CD14-positive monocyte (primary cell): ENCODE data around the gene KDELR1. TPM values are rescaled to one million over a fixed set of nuclear protein-coding genes. Genes with fewer than 3 reads are reported as not detected.
A peak's percentile ranks its signal among the peaks of the same experiment; 100 is the strongest.

Source experiments
- DNase-seq, 3 donors: peaks; one replicate each; pipeline ENCODE4 v3.0.0-alpha.2; 2011 to 2022
- H2AFZ ChIP-seq: 2 replicates; pipeline ENCODE4 v1.6.0; 2012; ENCODE audit warnings: mild to moderate bottlenecking, low read depth, low read length, inconsistent platforms; ENCODE audit not compliant: insufficient read depth, poor library complexity, severe bottlenecking
- H3K27ac ChIP-seq, 2 donors: 1 replicate in 1 of 2; 2 replicates in 1 of 2; pipeline ENCODE4 v1.5.1; 2012 to 2013; ENCODE audit warnings: low read length in 2 of 2, control low read depth in 1 of 2, inconsistent platforms in 1 of 2, low read depth in 1 of 2, mild to moderate bottlenecking in 1 of 2
- H3K27me3 ChIP-seq, 2 donors: one replicate each; pipeline versions ENCODE4 v1.6.0 to v1.6.1; 2011 to 2013; ENCODE audit warnings: low read length in 2 of 2; ENCODE audit not compliant: control insufficient read depth in 2 of 2, insufficient read depth in 2 of 2
- H3K36me3 ChIP-seq, 2 donors: replicated peaks in 1 of 2; 1 replicate in 1 of 2; 2 replicates in 1 of 2; pipeline versions ENCODE4 v1.5.1 to v1.6.1; 2012 to 2013; ENCODE audit warnings: low read length in 2 of 2, control low read depth in 1 of 2, inconsistent platforms in 1 of 2, mild to moderate bottlenecking in 1 of 2; ENCODE audit not compliant: insufficient read depth in 2 of 2, control insufficient read depth in 1 of 2
- H3K4me1 ChIP-seq, 2 donors: 1 replicate in 1 of 2; 2 replicates in 1 of 2; pipeline versions ENCODE4 v1.5.1 to v1.6.1; 2012 to 2013; ENCODE audit warnings: low read length in 2 of 2, control low read depth in 1 of 2, inconsistent platforms in 1 of 2, mild to moderate bottlenecking in 1 of 2, moderate library complexity in 1 of 2; ENCODE audit not compliant: insufficient read depth in 2 of 2, control insufficient read depth in 1 of 2
- H3K4me2 ChIP-seq: replicated peaks from 2 replicates; pipeline ENCODE3; 2012; ENCODE audit warnings: low read length, moderate library complexity, mild to moderate bottlenecking; ENCODE audit not compliant: poor library complexity, severe bottlenecking; ENCODE audit errors: extremely low read depth
- H3K4me3 ChIP-seq, 3 experiments: fragments of 200-600 bp in 1 of 3; sonication (generic) in 1 of 3; replicated peaks in 1 of 3; 1 replicate in 2 of 3; 2 replicates in 1 of 3; pipeline ENCODE4 v1.5.1; 2011 to 2013; ENCODE audit warnings: low read length in 3 of 3, mild to moderate bottlenecking in 3 of 3, control low read depth in 2 of 3, low read depth in 2 of 3, inconsistent platforms in 1 of 3, moderate library complexity in 1 of 3
- H3K79me2 ChIP-seq: 2 replicates; pipeline ENCODE4 v1.6.0; 2012; ENCODE audit warnings: mild to moderate bottlenecking, control low read depth, inconsistent platforms, low read length, moderate library complexity; ENCODE audit not compliant: insufficient read depth
- H3K9ac ChIP-seq: 2 replicates; pipeline ENCODE4 v1.6.0; 2017; ENCODE audit warnings: low read length, mild to moderate bottlenecking; ENCODE audit not compliant: insufficient read depth, poor library complexity, severe bottlenecking
- H3K9me3 ChIP-seq, 2 donors: replicated peaks in 1 of 2; 1 replicate in 1 of 2; 2 replicates in 1 of 2; pipeline versions ENCODE4 v1.5.1 to v1.6.1; 2012 to 2013; ENCODE audit warnings: low read length in 2 of 2, control low read depth in 1 of 2; ENCODE audit not compliant: control insufficient read depth in 1 of 2, insufficient read depth in 1 of 2
- H4K20me1 ChIP-seq: 2 replicates; pipeline ENCODE4 v1.6.0; 2012; ENCODE audit warnings: mild to moderate bottlenecking, low read length, control low read depth, moderate library complexity; ENCODE audit not compliant: insufficient read depth
- H3K27ac Mint-ChIP-seq, 7 donors: one replicate each; pipeline ENCODE4 v1.8.0; 2020; ENCODE audit warnings: mild to moderate bottlenecking in 7 of 7, mixed read lengths in 7 of 7, moderate library complexity in 6 of 7, inconsistent platforms in 2 of 7
- H3K27me3 Mint-ChIP-seq, 3 donors: one replicate each; pipeline ENCODE4 v1.8.0; 2021 to 2022; ENCODE audit warnings: low read depth in 3 of 3, mild to moderate bottlenecking in 3 of 3, mixed read lengths in 3 of 3, moderate library complexity in 3 of 3, inconsistent platforms in 1 of 3
- H3K36me3 Mint-ChIP-seq, 2 donors: one replicate each; pipeline ENCODE4 v1.8.0; 2020; ENCODE audit warnings: mixed read lengths in 2 of 2, inconsistent platforms in 1 of 2, mild to moderate bottlenecking in 1 of 2
- H3K4me1 Mint-ChIP-seq: one replicate; pipeline ENCODE4 v1.8.0; 2020; ENCODE audit warnings: mild to moderate bottlenecking, mixed read lengths
- H3K4me3 Mint-ChIP-seq, 2 donors: one replicate each; pipeline ENCODE4 v1.8.0; 2020; ENCODE audit warnings: mild to moderate bottlenecking in 2 of 2, mixed read lengths in 2 of 2, moderate library complexity in 1 of 2
- H3K9me3 Mint-ChIP-seq, 7 donors: one replicate each; pipeline ENCODE4 v1.8.0; 2020 to 2022; ENCODE audit warnings: mixed read lengths in 7 of 7, mild to moderate bottlenecking in 6 of 7, moderate library complexity in 6 of 7, inconsistent platforms in 2 of 7
- CTCF ChIP-seq: fragments of 200-600 bp; IDR thresholded peaks from one replicate; pipeline ENCODE4 v1.8.0; 2022; ENCODE audit warnings: antibody characterized with exemption, mild to moderate bottlenecking
- WGBS: methylation state at CpG from one replicate; pipeline ENCODE4 v1.1.5; 2013; ENCODE audit warnings: missing lambda C conversion rate; ENCODE audit not compliant: insufficient coverage; 5-methylcytosine and 5-hydroxymethylcytosine counted together
- intact Hi-C, 2 donors: fragments of 100-400 bp; cut with micrococcal nuclease; formaldehyde crosslinking; loops; one replicate each; pipeline versions ENCODE4 v1.15.0 to v1.15.1; 2023
- polyA plus RNA-seq, 3 donors: library from polyadenylated mRNA; depleted of rRNA in 1 of 3; unstranded in 2 of 3; stranded (reverse) in 1 of 3; fragments of 300-500 nt in 2 of 3; fragments of >200 nt in 1 of 3; fragmentation: Illumina TruSeq in 2 of 3; gene quantifications; 1 replicate in 2 of 3; 2 replicates in 1 of 3; pipeline ENCODE4 v1.2.3, GENCODE V29; 2012 to 2021

KDELR1 gene
- polyA plus RNA-seq, 3 donors = 42.0 to 72.0 (median 51.3) TPM

- no peak overlapping the region for H3K4me3 ChIP-seq
- DNase-seq = no peak
- Mint-ChIP-seq H3K4me1 (peaks cover 10% of the 10 kb centered on the region), H3K36me3 (peaks cover 19 to 30% of the 10 kb centered on the region in 2 donors), H3K27ac (peak overlapping the region in 4 of 7 donors; percentile 30 to 72 (median 44)), H3K27me3 (peaks cover 0 to 7% (median 4%) of the 10 kb centered on the region in 3 donors), H3K4me3 (no peak overlapping the region), H3K9me3 (peaks cover 0 to 2% (median 0%) of the 10 kb centered on the region in 7 donors)
- H3K27ac ChIP-seq = no peak overlapping the region
- H3K9ac ChIP-seq = no peak overlapping the region
- TF ChIP-seq CTCF = no peak
- no peak overlapping the region for H3K4me2 ChIP-seq
- intact Hi-C loops = no loop called here
- no peaks in the 10 kb centered on the region for H4K20me1 ChIP-seq
- peaks cover 0 to 5% of the 10 kb centered on the region in 2 donors for H3K4me1 ChIP-seq
- no peak overlapping the region for H2AFZ ChIP-seq
- 80% methylated on average over 9 of the region's 10 CpGs for WGBS
- H3K79me2 ChIP-seq = no peaks in the 10 kb centered on the region
- no peaks in the 10 kb centered on the region for H3K9me3 ChIP-seq
- no peaks in the 10 kb centered on the region for H3K27me3 ChIP-seq
- H3K36me3 ChIP-seq = peaks cover 13 to 24% of the 10 kb centered on the region in 2 donors
These were observed 13.2 kb downstream of the KDELR1 start for GRCh38 chr19:48378194-48378570.

GRCh38 chr19:48373567-48373966 is 17.8 kb downstream of the KDELR1 start:
- no peak for TF ChIP-seq CTCF
- no peak overlapping the region for H3K9ac ChIP-seq
- peak overlapping the region in 1 of 7 donors; percentile 46 for H3K27ac Mint-ChIP-seq
- H3K4me1 ChIP-seq = peaks cover 0 to 5% of the 10 kb centered on the region in 2 donors
- no peak overlapping the region for H3K27ac ChIP-seq
- DNase-seq = no peak
- 95% methylated on average over 10 of the region's 11 CpGs for WGBS
- no peaks in the 10 kb centered on the region for H4K20me1 ChIP-seq
- no peak overlapping the region for H3K4me3 Mint-ChIP-seq
- H3K36me3 ChIP-seq = no peaks in the 10 kb centered on the region
- no peak overlapping the region for H3K4me2 ChIP-seq
- H3K79me2 ChIP-seq = no peaks in the 10 kb centered on the region
- intact Hi-C loops = no loop called here
- peaks cover 10% of the 10 kb centered on the region for H3K4me1 Mint-ChIP-seq
- H3K9me3 ChIP-seq = no peaks in the 10 kb centered on the region
- no peaks in the 10 kb centered on the region for H3K27me3 ChIP-seq
- H3K27me3 Mint-ChIP-seq = peaks cover 1 to 12% (median 7%) of the 10 kb centered on the region in 3 donors
- no peak overlapping the region for H2AFZ ChIP-seq
- H3K9me3 Mint-ChIP-seq = no peaks in the 10 kb centered on the region
- no peak overlapping the region for H3K4me3 ChIP-seq
- H3K36me3 Mint-ChIP-seq = no peaks in the 10 kb centered on the region
